ENCODE data around the gene TPCN2.

The TPCN2 gene

DNA sequence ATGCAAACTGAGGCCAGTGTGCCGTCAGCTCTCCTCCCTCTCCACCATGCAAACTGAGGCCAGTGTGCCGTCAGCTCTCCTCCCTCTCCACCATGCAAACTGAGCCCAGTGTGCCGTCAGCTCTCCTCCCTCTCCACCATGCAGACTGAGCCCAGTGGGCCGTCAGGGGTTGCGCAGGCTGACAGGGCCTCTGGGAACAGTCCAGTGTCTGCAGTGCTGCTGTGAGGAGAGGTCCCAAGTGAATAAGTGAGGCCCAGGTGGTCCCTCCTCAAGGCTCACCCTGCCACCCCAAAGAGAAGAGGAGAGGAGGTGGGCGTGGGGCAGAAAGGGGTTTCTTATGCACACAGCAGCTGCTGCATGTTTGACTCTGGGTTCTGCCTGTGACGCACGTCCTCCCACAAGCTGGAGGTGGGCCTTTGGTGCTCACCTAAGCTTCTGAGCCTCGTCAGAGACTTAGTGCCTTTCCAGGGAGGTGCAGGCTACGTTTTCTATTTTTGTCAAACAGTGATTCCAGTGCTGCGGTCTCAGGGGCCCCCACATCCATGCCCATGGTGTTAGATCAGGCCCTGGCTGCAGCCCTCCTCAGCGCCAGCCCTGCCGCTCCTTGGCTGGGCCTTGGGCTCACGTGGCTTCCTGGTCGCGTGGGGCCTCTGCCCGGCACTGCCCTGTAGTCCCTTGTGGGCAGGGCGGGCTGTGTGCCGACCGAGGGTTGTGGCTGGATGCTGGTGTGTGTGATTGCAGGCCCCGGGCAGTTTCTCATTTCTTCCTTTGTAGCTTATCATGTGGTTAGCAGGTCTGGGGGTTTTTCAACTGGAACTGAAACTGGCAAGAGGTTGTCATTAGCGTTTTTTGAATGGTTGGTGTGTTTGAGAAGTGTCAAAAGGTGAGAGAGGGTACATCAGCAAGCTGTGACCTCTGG is 7.1 kb downstream of the TPCN2 start:
- no peaks in the 10 kb centered on the region for H3K9me3 ChIP-seq (ENCODE audit: control insufficient read depth, low read length)
- H3K27ac ChIP-seq: no peak overlapping the region
- no peak overlapping the region for H3K4me2 ChIP-seq (ENCODE audit: low read length)
- no peaks in the 10 kb centered on the region for H3K27me3 ChIP-seq (ENCODE audit: control insufficient read depth, insufficient read depth, low read length)
- H3K36me3 ChIP-seq (ENCODE audit: control insufficient read depth, insufficient read depth, low read length): no peaks in the 10 kb centered on the region
- H3K9ac ChIP-seq: no peak overlapping the region
- TF ChIP-seq, protein P1, sequence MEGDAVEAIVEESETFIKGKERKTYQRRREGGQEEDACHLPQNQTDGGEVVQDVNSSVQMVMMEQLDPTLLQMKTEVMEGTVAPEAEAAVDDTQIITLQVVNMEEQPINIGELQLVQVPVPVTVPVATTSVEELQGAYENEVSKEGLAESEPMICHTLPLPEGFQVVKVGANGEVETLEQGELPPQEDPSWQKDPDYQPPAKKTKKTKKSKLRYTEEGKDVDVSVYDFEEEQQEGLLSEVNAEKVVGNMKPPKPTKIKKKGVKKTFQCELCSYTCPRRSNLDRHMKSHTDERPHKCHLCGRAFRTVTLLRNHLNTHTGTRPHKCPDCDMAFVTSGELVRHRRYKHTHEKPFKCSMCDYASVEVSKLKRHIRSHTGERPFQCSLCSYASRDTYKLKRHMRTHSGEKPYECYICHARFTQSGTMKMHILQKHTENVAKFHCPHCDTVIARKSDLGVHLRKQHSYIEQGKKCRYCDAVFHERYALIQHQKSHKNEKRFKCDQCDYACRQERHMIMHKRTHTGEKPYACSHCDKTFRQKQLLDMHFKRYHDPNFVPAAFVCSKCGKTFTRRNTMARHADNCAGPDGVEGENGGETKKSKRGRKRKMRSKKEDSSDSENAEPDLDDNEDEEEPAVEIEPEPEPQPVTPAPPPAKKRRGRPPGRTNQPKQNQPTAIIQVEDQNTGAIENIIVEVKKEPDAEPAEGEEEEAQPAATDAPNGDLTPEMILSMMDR (IDR thresholded peaks at IDR 0.05): no peak
- H2AFZ ChIP-seq: no peak overlapping the region
- no peaks in the 10 kb centered on the region for H3K79me2 ChIP-seq
- no peak overlapping the region for H3K4me3 ChIP-seq (ENCODE audit: low read depth, low read length)
- no peaks in the 10 kb centered on the region for H3K4me1 ChIP-seq

DNA sequence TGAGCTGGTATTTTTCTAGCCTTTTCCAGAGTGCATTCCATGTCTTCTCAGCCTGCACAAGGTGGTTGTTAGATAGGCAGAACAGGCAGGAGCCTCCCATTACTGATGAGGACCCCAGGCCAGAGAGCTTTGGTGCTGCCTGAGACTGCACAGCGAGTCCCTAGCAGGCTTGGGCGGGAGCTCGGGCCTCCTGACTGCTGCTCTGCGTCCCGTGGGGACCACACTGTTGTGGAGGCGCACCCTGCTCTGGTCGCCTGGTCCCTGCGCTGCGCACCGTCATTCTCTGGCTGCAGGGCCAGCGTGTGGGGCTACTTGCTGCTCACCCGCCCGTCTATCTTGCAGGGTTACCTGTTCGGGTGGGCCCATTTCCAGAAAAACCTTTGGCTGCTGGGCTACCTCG is 8.5 kb downstream of the TPCN2 start:
- TF ChIP-seq, protein P1 (IDR thresholded peaks at IDR 0.05): no peak
- Histone ChIP-seq H3K4me1 (no peaks in the 10 kb centered on the region), H3K36me3 (ENCODE audit: control insufficient read depth, insufficient read depth, low read length) (no peaks in the 10 kb centered on the region), H2AFZ (no peak overlapping the region), H3K27me3 (ENCODE audit: control insufficient read depth, insufficient read depth, low read length) (no peaks in the 10 kb centered on the region), H3K9ac (no peak overlapping the region), H3K9me3 (ENCODE audit: control insufficient read depth, low read length) (no peaks in the 10 kb centered on the region), H3K79me2 (no peaks in the 10 kb centered on the region), H3K4me2 (ENCODE audit: low read length) (no peak overlapping the region), H3K4me3 (ENCODE audit: low read depth, low read length) (no peak overlapping the region), H3K27ac (no peak overlapping the region)

DNA sequence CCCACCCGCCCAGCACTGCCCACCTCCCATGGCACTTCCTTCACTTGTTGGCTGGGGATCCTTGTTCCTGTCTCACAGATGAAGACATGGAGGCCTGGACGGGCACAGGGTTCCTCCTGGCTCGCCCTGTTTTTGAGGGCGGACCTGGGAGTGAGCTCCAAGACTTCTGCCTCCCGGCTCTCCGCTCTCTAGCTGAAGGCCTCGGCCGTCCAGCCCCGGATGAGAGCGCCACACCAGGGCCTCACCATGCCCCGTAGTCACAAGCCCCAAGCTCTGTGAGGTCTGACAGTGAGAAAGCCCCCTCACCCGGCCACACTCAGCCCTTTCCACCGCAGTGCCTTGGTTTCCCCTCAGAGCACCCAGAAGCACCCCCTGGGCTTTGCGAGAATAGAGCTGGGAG is 9.1 kb downstream of the TPCN2 start:
- Histone ChIP-seq H2AFZ (no peak overlapping the region), H3K79me2 (no peaks in the 10 kb centered on the region), H3K9ac (no peak overlapping the region), H3K27ac (no peak overlapping the region), H3K4me2 (ENCODE audit: low read length) (no peak overlapping the region), H3K36me3 (ENCODE audit: control insufficient read depth, insufficient read depth, low read length) (no peaks in the 10 kb centered on the region), H3K27me3 (ENCODE audit: control insufficient read depth, insufficient read depth, low read length) (no peaks in the 10 kb centered on the region), H3K9me3 (ENCODE audit: control insufficient read depth, low read length) (no peaks in the 10 kb centered on the region), H3K4me1 (no peaks in the 10 kb centered on the region), H3K4me3 (ENCODE audit: low read depth, low read length) (no peak overlapping the region)
- TF ChIP-seq, protein P1 (IDR thresholded peaks at IDR 0.05): no peak

DNA sequence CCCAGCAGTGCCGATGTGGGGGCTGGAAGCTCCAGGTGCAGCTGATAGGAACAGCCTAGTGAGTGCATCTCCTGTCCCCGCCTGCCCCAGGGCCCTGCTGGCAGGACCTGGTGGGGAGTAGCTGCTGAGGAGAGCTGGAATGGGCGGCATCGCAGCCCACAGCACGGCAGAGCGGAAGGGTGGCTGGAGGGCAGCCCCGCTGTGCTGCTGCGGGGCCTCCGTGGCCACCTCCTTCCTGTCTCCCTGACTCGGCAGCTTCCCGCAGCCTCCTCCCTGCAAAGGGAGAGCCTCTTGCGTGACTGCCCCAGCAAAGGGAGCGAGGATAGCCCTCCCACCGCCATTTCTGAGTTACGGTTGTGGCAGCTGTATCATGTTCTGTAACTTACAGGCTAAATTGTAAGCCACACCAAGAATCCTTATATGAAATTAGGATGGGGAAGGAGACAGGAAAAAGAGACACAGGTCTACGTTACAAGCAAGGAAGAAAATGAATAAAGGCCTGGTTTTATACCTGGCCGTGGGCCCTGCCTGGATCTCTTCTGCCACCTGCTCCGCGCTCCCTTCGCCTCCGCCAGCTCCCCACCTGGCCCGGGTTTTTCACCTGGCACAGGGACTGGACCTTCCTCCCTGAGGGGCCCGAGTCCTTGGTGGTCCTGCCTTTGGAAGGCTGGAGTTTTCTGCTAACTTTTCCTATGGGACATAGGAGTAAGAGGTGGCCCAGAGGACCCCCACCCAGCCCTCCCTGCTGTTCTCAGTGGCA is 10.0 kb downstream of the TPCN2 start:
- Histone ChIP-seq H3K4me3 (ENCODE audit: low read depth, low read length) (no peak overlapping the region), H3K27ac (no peak overlapping the region), H2AFZ (no peak overlapping the region), H3K4me1 (no peaks in the 10 kb centered on the region), H3K27me3 (ENCODE audit: control insufficient read depth, insufficient read depth, low read length) (no peaks in the 10 kb centered on the region), H3K9me3 (ENCODE audit: control insufficient read depth, low read length) (no peaks in the 10 kb centered on the region), H3K9ac (no peak overlapping the region), H3K4me2 (ENCODE audit: low read length) (no peak overlapping the region), H3K79me2 (no peaks in the 10 kb centered on the region), H3K36me3 (ENCODE audit: control insufficient read depth, insufficient read depth, low read length) (no peaks in the 10 kb centered on the region)
- TF ChIP-seq, protein P1 (IDR thresholded peaks at IDR 0.05): no peak
